ENCODE measurements around the gene IFT52.

GRCh38 chr20:43642548-43642947, 51.8 kb downstream of the IFT52 start:
- TF ChIP-seq POLR2A (IDR thresholded peaks at IDR 0.05) (no peak), CTCF (IDR thresholded peaks at IDR 0.05) (no peak), POLR2AphosphoS5 (IDR thresholded peaks at IDR 0.05) (no peak)
